Keratinocyte (primary cell): ENCODE results near the gene LRIG2.

Experiments
- EZH2 ChIP-seq: IDR thresholded peaks from one replicate; pipeline ENCODE4 v1.6.1; 2012; ENCODE audit warnings: inconsistent platforms, mild to moderate bottlenecking, low read length, moderate library complexity
- TF ChIP-seq, protein P1 (sequence below), 3 experiments: IDR thresholded peaks in 1 of 3; conservative IDR thresholded peaks in 1 of 3; optimal IDR thresholded peaks in 1 of 3; 2 replicates in 2 of 3; 3 replicates in 1 of 3; pipeline versions ENCODE3 to v1.5.1; 2011; ENCODE audit warnings: low read length in 3 of 3, mild to moderate bottlenecking in 3 of 3, moderate library complexity in 2 of 3, control low read depth in 1 of 3, inconsistent platforms in 1 of 3; ENCODE audit not compliant: insufficient read depth in 2 of 3; ENCODE audit errors: extremely low read depth in 1 of 3

DNA sequence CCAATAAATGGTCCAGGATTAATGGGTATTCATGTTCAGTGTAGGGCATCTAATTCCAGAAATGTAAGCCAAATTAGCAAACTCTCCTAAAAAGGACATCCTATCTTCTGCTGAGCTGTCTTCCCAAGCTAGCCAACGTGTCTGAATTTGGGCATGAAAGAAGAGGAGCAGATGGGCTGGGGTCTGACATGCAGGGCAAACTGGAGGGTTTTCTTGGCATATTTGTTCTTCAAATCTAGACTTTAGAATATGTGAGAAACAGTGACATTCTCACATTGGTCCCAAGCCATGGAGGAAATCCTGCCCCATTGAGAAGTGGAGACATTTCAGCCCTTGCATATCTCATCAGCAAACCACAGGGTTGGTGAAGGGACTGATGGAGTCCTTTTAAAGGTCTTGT is 67.2 kb downstream of the LRIG2 start:
- TF ChIP-seq, protein P1, sequence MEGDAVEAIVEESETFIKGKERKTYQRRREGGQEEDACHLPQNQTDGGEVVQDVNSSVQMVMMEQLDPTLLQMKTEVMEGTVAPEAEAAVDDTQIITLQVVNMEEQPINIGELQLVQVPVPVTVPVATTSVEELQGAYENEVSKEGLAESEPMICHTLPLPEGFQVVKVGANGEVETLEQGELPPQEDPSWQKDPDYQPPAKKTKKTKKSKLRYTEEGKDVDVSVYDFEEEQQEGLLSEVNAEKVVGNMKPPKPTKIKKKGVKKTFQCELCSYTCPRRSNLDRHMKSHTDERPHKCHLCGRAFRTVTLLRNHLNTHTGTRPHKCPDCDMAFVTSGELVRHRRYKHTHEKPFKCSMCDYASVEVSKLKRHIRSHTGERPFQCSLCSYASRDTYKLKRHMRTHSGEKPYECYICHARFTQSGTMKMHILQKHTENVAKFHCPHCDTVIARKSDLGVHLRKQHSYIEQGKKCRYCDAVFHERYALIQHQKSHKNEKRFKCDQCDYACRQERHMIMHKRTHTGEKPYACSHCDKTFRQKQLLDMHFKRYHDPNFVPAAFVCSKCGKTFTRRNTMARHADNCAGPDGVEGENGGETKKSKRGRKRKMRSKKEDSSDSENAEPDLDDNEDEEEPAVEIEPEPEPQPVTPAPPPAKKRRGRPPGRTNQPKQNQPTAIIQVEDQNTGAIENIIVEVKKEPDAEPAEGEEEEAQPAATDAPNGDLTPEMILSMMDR (optimal IDR thresholded peaks at IDR 0.05 in 1 of 3, IDR thresholded peaks at IDR 0.05 in 1 of 3, conservative IDR thresholded peaks at IDR 0.05 in 1 of 3; ENCODE audit: extremely low read depth in 1 of 3, insufficient read depth in 2 of 3, low read length in 3 of 3) = no peak
- TF ChIP-seq EZH2 = no peak
